Common myeloid progenitor, CD34-positive (primary cell): Measurements from ENCODE around the gene CYGB.

Source experiments
- CTCF ChIA-PET: fragments of 350-600 bp; sonication (Branson Sonifier 250); formaldehyde crosslinking; loops from one replicate; lab custom pipeline; 2021; ENCODE audit warnings: antibody characterized with exemption; lab: Charles Lee
- POLR2A ChIA-PET: fragments of 350-600 bp; sonication (Branson Sonifier 250); formaldehyde crosslinking; loops from one replicate; lab custom pipeline; 2021; ENCODE audit warnings: antibody characterized with exemption; lab: Charles Lee
- DNase-seq, 3 donors: peaks; one replicate each; pipeline versions ENCODE4 v3.0.0 to v3.0.0-alpha.2; 2013
- H3K27ac ChIP-seq, 2 experiments: 1 replicate in 1 of 2; 2 replicates in 1 of 2; pipeline ENCODE4 v1.7.0; 2013; ENCODE audit warnings: inconsistent platforms in 2 of 2, low read length in 2 of 2, mild to moderate bottlenecking in 2 of 2, low read depth in 1 of 2, moderate library complexity in 1 of 2; ENCODE audit not compliant: severe bottlenecking in 2 of 2, insufficient read depth in 1 of 2, poor library complexity in 1 of 2
- H3K27me3 ChIP-seq, 5 experiments: replicated peaks in 2 of 5; 1 replicate in 3 of 5; 2 replicates in 2 of 5; pipeline versions ENCODE4 v1.6.1 to v1.7.0; 2013; ENCODE audit warnings: low read length in 4 of 5, mild to moderate bottlenecking in 2 of 5, moderate library complexity in 2 of 5, inconsistent platforms in 1 of 5; ENCODE audit not compliant: insufficient read depth in 5 of 5, control insufficient read depth in 4 of 5
- H3K36me3 ChIP-seq, 4 experiments: 1 replicate in 2 of 4; 2 replicates in 2 of 4; pipeline versions ENCODE4 v1.6.1 to v1.7.0; 2013; ENCODE audit warnings: low read length in 3 of 4, control low read depth in 1 of 4, mild to moderate bottlenecking in 1 of 4; ENCODE audit not compliant: control insufficient read depth in 4 of 4, insufficient read depth in 4 of 4
- H3K4me1 ChIP-seq, 4 experiments: 1 replicate in 3 of 4; 2 replicates in 1 of 4; pipeline versions ENCODE4 v1.6.1 to v1.7.1; 2013; ENCODE audit warnings: low read length in 3 of 4, mild to moderate bottlenecking in 3 of 4, control low read depth in 1 of 4, inconsistent platforms in 1 of 4, moderate library complexity in 1 of 4; ENCODE audit not compliant: control insufficient read depth in 4 of 4, insufficient read depth in 4 of 4; ENCODE audit errors: control extremely low read depth in 1 of 4
- H3K4me3 ChIP-seq, 7 experiments: 1 replicate in 4 of 7; 2 replicates in 3 of 7; pipeline versions ENCODE4 v1.5.1 to v1.7.0; 2013; ENCODE audit warnings: mild to moderate bottlenecking in 7 of 7, low read length in 6 of 7, moderate library complexity in 6 of 7, inconsistent platforms in 2 of 7, low read depth in 2 of 7, control low read depth in 1 of 7; ENCODE audit not compliant: insufficient read depth in 4 of 7, control insufficient read depth in 1 of 7; ENCODE audit errors: extremely low read depth in 1 of 7
- H3K9me3 ChIP-seq, 5 experiments: 1 replicate in 4 of 5; 2 replicates in 1 of 5; pipeline versions ENCODE4 v1.6.1 to v1.7.1; 2013; ENCODE audit warnings: low read length in 4 of 5, mild to moderate bottlenecking in 2 of 5, inconsistent platforms in 1 of 5, low read depth in 1 of 5, moderate library complexity in 1 of 5; ENCODE audit not compliant: control insufficient read depth in 4 of 5, insufficient read depth in 2 of 5; ENCODE audit errors: control extremely low read depth in 1 of 5
- WGBS: methylation state at CpG from one replicate; pipeline ENCODE4 v1.1.5; 2013; ENCODE audit not compliant: insufficient coverage; 5-methylcytosine and 5-hydroxymethylcytosine counted together

Gene CYGB

GRCh38 chr17:76492989-76493501, 44.5 kb downstream of the CYGB start:
- no peaks in the 10 kb centered on the region for H3K36me3 ChIP-seq
- peak overlapping the region; percentile 50 to 73 for H3K27ac ChIP-seq
- peaks cover 0 to 58% (median 36%) of the 10 kb centered on the region in 4 experiments for H3K4me1 ChIP-seq
- peak; percentile 62 to 90 (median 87) for DNase-seq
- POLR2A ChIA-PET, result interaction anchor here (0.6 to 0.8 kb wide), 3 partner anchors 8 to 1030 kb away, joined by 3 to 4 read pairs (median 3); no protein-coding TSS in a partner anchor
- H3K27me3 ChIP-seq, result no peaks in the 10 kb centered on the region
- H3K9me3 ChIP-seq, result no peaks in the 10 kb centered on the region
- peak overlapping the region in 5 of 7 experiments; percentile 24 to 63 (median 50) for H3K4me3 ChIP-seq
- 0% methylated on average over 9 of the region's 15 CpGs for WGBS
- CTCF ChIA-PET, result interaction anchor here (0.9 to 37.8 kb wide), 9 partner anchors 9 to 106 kb away, joined by 3 to 787 read pairs (median 5); partner anchors contain the start of genes AANAT and UBE2O

- ChIA-PET POLR2A (interaction anchor here (0.7 to 1.1 kb wide), 4 partner anchors 8 to 18 kb away, joined by 3 to 5 read pairs (median 4); no protein-coding TSS in a partner anchor), CTCF (interaction anchor here (1.1 to 37.8 kb wide), 8 partner anchors 8 to 84 kb away, joined by 3 to 787 read pairs (median 6); partner anchors contain the start of genes AANAT and UBE2O)
- DNase-seq, result peak in 2 of 3 donors; percentile 33 to 49
- WGBS, result 86% methylated on average over 4 of the region's 11 CpGs
- Histone ChIP-seq H3K4me3 (peak overlapping the region in 5 of 7 experiments; percentile 24 to 63 (median 50)), H3K27me3 (no peaks in the 10 kb centered on the region), H3K36me3 (no peaks in the 10 kb centered on the region), H3K4me1 (peaks cover 0 to 52% (median 36%) of the 10 kb centered on the region in 4 experiments), H3K27ac (peak overlapping the region in 1 of 2 experiments; percentile 73), H3K9me3 (no peaks in the 10 kb centered on the region)
Measured at GRCh38 chr17:76492123-76492988, 45.2 kb downstream of the CYGB start.

GRCh38 chr17:76491271-76492122, 46.0 kb downstream of the CYGB start:
- 78% methylated on average over 12 of the region's 17 CpGs for whole genome bisulfite sequencing
- H3K27me3 ChIP-seq, result no peaks in the 10 kb centered on the region
- no peaks in the 10 kb centered on the region for H3K36me3 ChIP-seq
- H3K27ac ChIP-seq, result peak overlapping the region in 1 of 2 experiments; percentile 73
- peak in 2 of 3 donors; percentile 37 to 54 for DNase-seq
- H3K4me3 ChIP-seq, result no peak overlapping the region
- peaks cover 0 to 47% (median 36%) of the 10 kb centered on the region in 4 experiments for H3K4me1 ChIP-seq
- CTCF ChIA-PET, result interaction anchor here (1.0 to 37.8 kb wide), 5 partner anchors 8 to 55 kb away, joined by 3 to 787 read pairs (median 5); partner anchors contain the start of genes AANAT and UBE2O
- POLR2A ChIA-PET, result interaction anchor here (1.0 to 1.1 kb wide), 2 partner anchors 9 to 17 kb away, joined by 3 to 5 read pairs; no protein-coding TSS in a partner anchor
- H3K9me3 ChIP-seq, result no peaks in the 10 kb centered on the region

DNA sequence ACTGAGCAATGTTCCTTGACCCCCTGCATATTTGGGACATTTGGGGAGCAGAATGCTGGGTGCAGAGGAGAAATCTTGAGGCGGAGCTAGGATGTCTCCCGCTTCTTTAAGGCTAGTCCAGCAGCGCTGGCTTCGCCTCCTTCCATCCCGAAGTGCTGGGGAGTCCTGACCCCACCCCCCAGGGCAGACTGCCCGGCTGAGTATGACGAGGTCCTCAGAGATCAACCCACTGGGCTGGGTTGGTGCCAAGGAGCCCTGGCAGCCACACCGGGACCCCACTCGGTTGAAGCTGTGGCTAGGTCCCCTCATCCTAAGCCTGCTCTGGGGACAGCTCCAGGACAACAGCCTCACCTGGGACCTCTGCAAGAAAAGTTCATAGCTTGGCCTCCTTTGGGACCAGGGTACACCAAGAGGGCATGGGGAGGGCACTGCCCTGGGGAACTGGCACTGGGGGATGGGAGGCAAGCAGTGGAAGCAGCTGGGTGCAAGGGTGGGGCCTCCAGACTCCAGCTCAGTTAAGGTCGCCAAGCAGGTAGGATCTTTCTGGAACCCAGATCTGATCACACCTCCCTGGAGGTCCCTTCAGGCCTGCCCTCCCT, 47.3 kb downstream of the CYGB start:
- H3K27me3 ChIP-seq, result no peaks in the 10 kb centered on the region

GRCh38 chr17:76487451-76488192, 49.9 kb downstream of the CYGB start:
- Histone ChIP-seq H3K27me3 (no peaks in the 10 kb centered on the region), H3K9me3 (no peaks in the 10 kb centered on the region), H3K4me3 (no peak overlapping the region), H3K27ac (no peak overlapping the region), H3K36me3 (no peaks in the 10 kb centered on the region), H3K4me1 (peaks cover 0 to 29% (median 20%) of the 10 kb centered on the region in 4 experiments)
- ChIA-PET CTCF (interaction anchor here (0.6 to 37.8 kb wide), 2 partner anchors 22 to 153 kb away, joined by 3 to 787 read pairs; partner anchors contain the start of genes AANAT and UBE2O), POLR2A (interaction anchor here (0.6 kb wide), 1 partner anchor 1640 kb away, joined by 4 read pairs; no protein-coding TSS in a partner anchor)
- WGBS, result 94% methylated on average over 22 of the region's 22 CpGs
- DNase-seq, result no peak

More for the DNA sequence above, 47.3 kb downstream of the CYGB start:
- no peaks in the 10 kb centered on the region for H3K36me3 ChIP-seq
- no peak for DNase-seq
- ChIA-PET CTCF (interaction anchor here (1.2 to 37.8 kb wide), 3 partner anchors 9 to 24 kb away, joined by 4 to 787 read pairs (median 9); partner anchors contain the start of genes AANAT and UBE2O), POLR2A (no interaction called here)
- peaks cover 0 to 53% (median 39%) of the 10 kb centered on the region in 4 experiments for H3K4me1 ChIP-seq
- no peak overlapping the region for H3K27ac ChIP-seq
- no peak overlapping the region for H3K4me3 ChIP-seq
- H3K9me3 ChIP-seq, result no peaks in the 10 kb centered on the region
- 95% methylated on average over 10 of the region's 10 CpGs for WGBS
